GM12878 (cell line): ENCODE data around the gene MGLL. TPM values are rescaled to one million over a fixed set of nuclear protein-coding genes. Genes with fewer than 3 reads are reported as not detected.

Source experiments
- CBX5 ChIP-seq: sonication (generic); IDR thresholded peaks from 2 replicates; pipeline ENCODE4 v1.6.1; 2016; ENCODE audit warnings: low read depth, moderate library complexity, mild to moderate bottlenecking, inconsistent platforms
- HDGF ChIP-seq: fragments of 450-650 bp; IDR thresholded peaks from 2 replicates; pipeline ENCODE4 v1.6.1; 2016; ENCODE audit warnings: antibody characterized with exemption
- IKZF1 ChIP-seq: fragments of 450-650 bp; conservative IDR thresholded peaks from 2 replicates; pipeline ENCODE4 v1.6.1; 2017; ENCODE audit warnings: antibody characterized with exemption, mild to moderate bottlenecking
- NRF1 ChIP-seq: conservative IDR thresholded peaks from 2 replicates; pipeline ENCODE4 v1.6.1; 2011; ENCODE audit warnings: mild to moderate bottlenecking, low read depth, low read length, improper control_type of control experiment
- RAD21 ChIP-seq: IDR thresholded peaks from 2 replicates; pipeline ENCODE4 v1.6.1; 2011; ENCODE audit warnings: mild to moderate bottlenecking, low read depth, low read length, moderate library complexity; ENCODE audit not compliant: insufficient read depth
- SMAD1 ChIP-seq: fragments of 450-650 bp; IDR thresholded peaks from 2 replicates; pipeline ENCODE4 v1.6.1; 2018; ENCODE audit warnings: mild to moderate bottlenecking, low read depth; ENCODE audit not compliant: partially characterized antibody
- SMAD5 ChIP-seq: IDR thresholded peaks from 2 replicates; pipeline ENCODE4 v1.6.1; 2016; ENCODE audit warnings: antibody characterized with exemption, low read depth
- TAF1 ChIP-seq: IDR thresholded peaks from 2 replicates; pipeline ENCODE4 v1.6.1; 2011; ENCODE audit warnings: mild to moderate bottlenecking, low read depth, low read length, borderline replicate concordance
- ZNF384 ChIP-seq: IDR thresholded peaks from 2 replicates; pipeline ENCODE4 v1.6.1; 2012; ENCODE audit warnings: low read depth, mild to moderate bottlenecking, low read length, improper control_type of control experiment, borderline replicate concordance
- ZZZ3 ChIP-seq: IDR thresholded peaks from 2 replicates; pipeline ENCODE4 v1.6.1; 2011; ENCODE audit warnings: low read depth; ENCODE audit not compliant: control insufficient read depth, insufficient read length
- polyA plus RNA-seq, 11 experiments: library from polyadenylated mRNA; depleted of rRNA in 4 of 11; unstranded in 6 of 11; stranded (reverse) in 5 of 11; fragments of >200 nt; fragmentation: Nextera tagmentation in 4 of 11; fragmentation: Illumina TruSeq in 1 of 11; extraction: Ambion mirVana in 4 of 11; extraction: Trizol in 1 of 11; gene quantifications; 1 replicate in 1 of 11; 2 replicates in 10 of 11; pipeline versions ENCODE4 v1.2.1 to v1.2.3, GENCODE V29; 2011 to 2016; ENCODE audit warnings: inconsistent platforms in 2 of 11, missing spikeins in 2 of 11, low read depth in 1 of 11
- total RNA-seq, 4 experiments: library from RNA; depleted of rRNA in 3 of 4; stranded (reverse); fragments of >200 nt in 3 of 4; fragmentation: Illumina TruSeq in 1 of 4; extraction: Trizol in 1 of 4; gene quantifications; 2 replicates each; pipeline versions ENCODE4 v1.2.1 to v1.2.3, GENCODE V29; 2013 to 2021
- TF ChIP-seq, protein P1 (sequence below): fragments of 450-650 bp; IDR thresholded peaks from 2 replicates; pipeline ENCODE4 v1.6.1; 2017; ENCODE audit warnings: mild to moderate bottlenecking, moderate library complexity
- TF ChIP-seq, protein P2 (sequence below): IDR thresholded peaks from 2 replicates; pipeline ENCODE4 v1.6.1; 2011; ENCODE audit warnings: borderline replicate concordance, low read depth, mild to moderate bottlenecking, moderate library complexity, mixed read lengths, low read length; ENCODE audit not compliant: insufficient read depth; ENCODE audit errors: extremely low read length
- TF ChIP-seq, protein P3 (sequence below): IDR thresholded peaks from 2 replicates; pipeline ENCODE4 v1.6.1; 2012; ENCODE audit warnings: low read length, inconsistent platforms
- TF ChIP-seq, protein P4 (sequence below): fragments of 150-350 bp; IDR thresholded peaks from 2 replicates; pipeline ENCODE4 v1.6.1; 2016; ENCODE audit warnings: low read depth, low read length
- TF ChIP-seq, protein P5 (sequence below), 3 experiments: IDR thresholded peaks in 2 of 3; conservative IDR thresholded peaks in 1 of 3; 2 replicates each; pipeline ENCODE4 v1.5.1; 2011; ENCODE audit warnings: low read depth in 3 of 3, low read length in 3 of 3, mild to moderate bottlenecking in 3 of 3, control low read depth in 2 of 3, moderate library complexity in 2 of 3, inconsistent platforms in 1 of 3, mixed read lengths in 1 of 3; ENCODE audit not compliant: control insufficient read depth in 2 of 3, insufficient read depth in 1 of 3; ENCODE audit errors: extremely low read depth in 1 of 3

MGLL gene
- total and polyA plus RNA-seq, 10 of the 15 experiments (the other 5 are each of a cell fraction or from before 2014, with no cell fraction given), result 44.9 to 177 (median 72.9) TPM

DNA sequence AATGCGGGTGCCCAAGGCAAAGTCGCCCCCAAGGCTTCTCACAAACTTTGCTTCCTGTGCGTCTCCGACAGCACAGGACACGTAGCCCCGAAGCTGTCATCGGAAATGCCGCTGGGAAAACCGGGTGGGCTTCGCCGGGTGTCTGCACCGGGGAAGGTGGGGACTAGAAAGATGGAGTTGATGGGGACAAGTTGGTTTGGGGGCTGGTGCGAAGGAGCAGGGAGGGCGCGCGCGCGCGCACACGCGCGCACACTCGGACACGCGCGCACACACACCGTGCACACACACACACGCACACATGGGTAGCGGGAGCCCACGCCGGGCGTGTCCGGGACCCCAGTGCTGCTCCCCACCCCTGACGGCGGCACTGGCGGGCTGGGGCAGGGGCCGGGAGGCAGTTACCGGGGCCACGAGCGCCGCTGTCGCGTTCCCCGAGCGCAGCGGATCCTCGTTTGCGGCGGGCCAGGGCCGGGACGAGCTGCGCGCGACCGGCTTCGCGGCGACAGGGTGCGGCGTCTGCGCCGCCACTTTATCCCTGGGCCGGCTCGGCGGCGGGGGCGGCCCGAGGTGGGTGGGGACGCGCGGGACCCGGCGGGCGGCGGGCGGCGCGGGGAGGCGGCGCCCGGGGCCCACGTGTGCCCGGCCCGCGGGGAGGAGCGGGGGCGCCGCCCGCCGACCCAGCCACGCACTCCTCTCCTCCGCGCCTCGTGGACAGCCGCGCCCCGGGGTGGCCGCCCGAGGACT, 539 bp upstream of the MGLL start (continued):
- no peak for TF ChIP-seq NRF1
- TF ChIP-seq, protein P1, sequence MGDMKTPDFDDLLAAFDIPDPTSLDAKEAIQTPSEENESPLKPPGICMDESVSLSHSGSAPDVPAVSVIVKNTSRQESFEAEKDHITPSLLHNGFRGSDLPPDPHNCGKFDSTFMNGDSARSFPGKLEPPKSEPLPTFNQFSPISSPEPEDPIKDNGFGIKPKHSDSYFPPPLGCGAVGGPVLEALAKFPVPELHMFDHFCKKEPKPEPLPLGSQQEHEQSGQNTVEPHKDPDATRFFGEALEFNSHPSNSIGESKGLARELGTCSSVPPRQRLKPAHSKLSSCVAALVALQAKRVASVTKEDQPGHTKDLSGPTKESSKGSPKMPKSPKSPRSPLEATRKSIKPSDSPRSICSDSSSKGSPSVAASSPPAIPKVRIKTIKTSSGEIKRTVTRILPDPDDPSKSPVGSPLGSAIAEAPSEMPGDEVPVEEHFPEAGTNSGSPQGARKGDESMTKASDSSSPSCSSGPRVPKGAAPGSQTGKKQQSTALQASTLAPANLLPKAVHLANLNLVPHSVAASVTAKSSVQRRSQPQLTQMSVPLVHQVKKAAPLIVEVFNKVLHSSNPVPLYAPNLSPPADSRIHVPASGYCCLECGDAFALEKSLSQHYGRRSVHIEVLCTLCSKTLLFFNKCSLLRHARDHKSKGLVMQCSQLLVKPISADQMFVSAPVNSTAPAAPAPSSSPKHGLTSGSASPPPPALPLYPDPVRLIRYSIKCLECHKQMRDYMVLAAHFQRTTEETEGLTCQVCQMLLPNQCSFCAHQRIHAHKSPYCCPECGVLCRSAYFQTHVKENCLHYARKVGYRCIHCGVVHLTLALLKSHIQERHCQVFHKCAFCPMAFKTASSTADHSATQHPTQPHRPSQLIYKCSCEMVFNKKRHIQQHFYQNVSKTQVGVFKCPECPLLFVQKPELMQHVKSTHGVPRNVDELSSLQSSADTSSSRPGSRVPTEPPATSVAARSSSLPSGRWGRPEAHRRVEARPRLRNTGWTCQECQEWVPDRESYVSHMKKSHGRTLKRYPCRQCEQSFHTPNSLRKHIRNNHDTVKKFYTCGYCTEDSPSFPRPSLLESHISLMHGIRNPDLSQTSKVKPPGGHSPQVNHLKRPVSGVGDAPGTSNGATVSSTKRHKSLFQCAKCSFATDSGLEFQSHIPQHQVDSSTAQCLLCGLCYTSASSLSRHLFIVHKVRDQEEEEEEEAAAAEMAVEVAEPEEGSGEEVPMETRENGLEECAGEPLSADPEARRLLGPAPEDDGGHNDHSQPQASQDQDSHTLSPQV, result no peak
- no peak for TF ChIP-seq SMAD1
- TF ChIP-seq, protein P2, sequence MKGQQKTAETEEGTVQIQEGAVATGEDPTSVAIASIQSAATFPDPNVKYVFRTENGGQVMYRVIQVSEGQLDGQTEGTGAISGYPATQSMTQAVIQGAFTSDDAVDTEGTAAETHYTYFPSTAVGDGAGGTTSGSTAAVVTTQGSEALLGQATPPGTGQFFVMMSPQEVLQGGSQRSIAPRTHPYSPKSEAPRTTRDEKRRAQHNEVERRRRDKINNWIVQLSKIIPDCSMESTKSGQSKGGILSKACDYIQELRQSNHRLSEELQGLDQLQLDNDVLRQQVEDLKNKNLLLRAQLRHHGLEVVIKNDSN, result no peak
- TF ChIP-seq CBX5, result no peak
- TF ChIP-seq IKZF1, result peak; percentile 56; the same call in 1 of the 2 replicates
- no peak; the same call in none of the 2 replicates for TF ChIP-seq SMAD5
- TF ChIP-seq, protein P3, sequence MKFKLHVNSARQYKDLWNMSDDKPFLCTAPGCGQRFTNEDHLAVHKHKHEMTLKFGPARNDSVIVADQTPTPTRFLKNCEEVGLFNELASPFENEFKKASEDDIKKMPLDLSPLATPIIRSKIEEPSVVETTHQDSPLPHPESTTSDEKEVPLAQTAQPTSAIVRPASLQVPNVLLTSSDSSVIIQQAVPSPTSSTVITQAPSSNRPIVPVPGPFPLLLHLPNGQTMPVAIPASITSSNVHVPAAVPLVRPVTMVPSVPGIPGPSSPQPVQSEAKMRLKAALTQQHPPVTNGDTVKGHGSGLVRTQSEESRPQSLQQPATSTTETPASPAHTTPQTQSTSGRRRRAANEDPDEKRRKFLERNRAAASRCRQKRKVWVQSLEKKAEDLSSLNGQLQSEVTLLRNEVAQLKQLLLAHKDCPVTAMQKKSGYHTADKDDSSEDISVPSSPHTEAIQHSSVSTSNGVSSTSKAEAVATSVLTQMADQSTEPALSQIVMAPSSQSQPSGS, result no peak
- TF ChIP-seq HDGF, result no peak
- TF ChIP-seq, protein P4, sequence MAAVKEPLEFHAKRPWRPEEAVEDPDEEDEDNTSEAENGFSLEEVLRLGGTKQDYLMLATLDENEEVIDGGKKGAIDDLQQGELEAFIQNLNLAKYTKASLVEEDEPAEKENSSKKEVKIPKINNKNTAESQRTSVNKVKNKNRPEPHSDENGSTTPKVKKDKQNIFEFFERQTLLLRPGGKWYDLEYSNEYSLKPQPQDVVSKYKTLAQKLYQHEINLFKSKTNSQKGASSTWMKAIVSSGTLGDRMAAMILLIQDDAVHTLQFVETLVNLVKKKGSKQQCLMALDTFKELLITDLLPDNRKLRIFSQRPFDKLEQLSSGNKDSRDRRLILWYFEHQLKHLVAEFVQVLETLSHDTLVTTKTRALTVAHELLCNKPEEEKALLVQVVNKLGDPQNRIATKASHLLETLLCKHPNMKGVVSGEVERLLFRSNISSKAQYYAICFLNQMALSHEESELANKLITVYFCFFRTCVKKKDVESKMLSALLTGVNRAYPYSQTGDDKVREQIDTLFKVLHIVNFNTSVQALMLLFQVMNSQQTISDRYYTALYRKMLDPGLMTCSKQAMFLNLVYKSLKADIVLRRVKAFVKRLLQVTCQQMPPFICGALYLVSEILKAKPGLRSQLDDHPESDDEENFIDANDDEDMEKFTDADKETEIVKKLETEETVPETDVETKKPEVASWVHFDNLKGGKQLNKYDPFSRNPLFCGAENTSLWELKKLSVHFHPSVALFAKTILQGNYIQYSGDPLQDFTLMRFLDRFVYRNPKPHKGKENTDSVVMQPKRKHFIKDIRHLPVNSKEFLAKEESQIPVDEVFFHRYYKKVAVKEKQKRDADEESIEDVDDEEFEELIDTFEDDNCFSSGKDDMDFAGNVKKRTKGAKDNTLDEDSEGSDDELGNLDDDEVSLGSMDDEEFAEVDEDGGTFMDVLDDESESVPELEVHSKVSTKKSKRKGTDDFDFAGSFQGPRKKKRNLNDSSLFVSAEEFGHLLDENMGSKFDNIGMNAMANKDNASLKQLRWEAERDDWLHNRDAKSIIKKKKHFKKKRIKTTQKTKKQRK, result no peak
- TF ChIP-seq ZNF384, result no peak
- peak; percentile 31; the same call in 1 of the 2 replicates for TF ChIP-seq TAF1
- peak; percentile 52 for TF ChIP-seq RAD21
- TF ChIP-seq, protein P5, sequence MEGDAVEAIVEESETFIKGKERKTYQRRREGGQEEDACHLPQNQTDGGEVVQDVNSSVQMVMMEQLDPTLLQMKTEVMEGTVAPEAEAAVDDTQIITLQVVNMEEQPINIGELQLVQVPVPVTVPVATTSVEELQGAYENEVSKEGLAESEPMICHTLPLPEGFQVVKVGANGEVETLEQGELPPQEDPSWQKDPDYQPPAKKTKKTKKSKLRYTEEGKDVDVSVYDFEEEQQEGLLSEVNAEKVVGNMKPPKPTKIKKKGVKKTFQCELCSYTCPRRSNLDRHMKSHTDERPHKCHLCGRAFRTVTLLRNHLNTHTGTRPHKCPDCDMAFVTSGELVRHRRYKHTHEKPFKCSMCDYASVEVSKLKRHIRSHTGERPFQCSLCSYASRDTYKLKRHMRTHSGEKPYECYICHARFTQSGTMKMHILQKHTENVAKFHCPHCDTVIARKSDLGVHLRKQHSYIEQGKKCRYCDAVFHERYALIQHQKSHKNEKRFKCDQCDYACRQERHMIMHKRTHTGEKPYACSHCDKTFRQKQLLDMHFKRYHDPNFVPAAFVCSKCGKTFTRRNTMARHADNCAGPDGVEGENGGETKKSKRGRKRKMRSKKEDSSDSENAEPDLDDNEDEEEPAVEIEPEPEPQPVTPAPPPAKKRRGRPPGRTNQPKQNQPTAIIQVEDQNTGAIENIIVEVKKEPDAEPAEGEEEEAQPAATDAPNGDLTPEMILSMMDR (IDR thresholded peaks at IDR 0.05 in 2 of 3, conservative IDR thresholded peaks at IDR 0.05 in 1 of 3; ENCODE audit: control insufficient read depth in 2 of 3, extremely low read depth in 1 of 3, insufficient read depth in 1 of 3, low read depth in 3 of 3, low read length in 3 of 3), result peak in 1 of 3 experiments; percentile 70; a peak in 3 of 6 replicates
- no peak for TF ChIP-seq ZZZ3
